Mucosa of gallbladder (tissue), 1 donor: ENCODE data around the gene VAV2. TPM values are rescaled to one million over a fixed set of nuclear protein-coding genes. Genes with fewer than 3 reads are reported as not detected.

ENCODE experiments used
- DNase-seq: peaks from one replicate; pipeline ENCODE4 v3.0.0-alpha.2; 2020; ENCODE audit warnings: low spot score
- total RNA-seq: library from RNA; stranded (reverse); gene quantifications from one replicate; pipeline ENCODE4 v1.2.1, GENCODE V29; 2021
- donor health status: DM: no; HTN: no; CAD: no.

The VAV2 gene
- total RNA-seq, 1 donor from 2014 or later, result 64.4 TPM

DNA sequence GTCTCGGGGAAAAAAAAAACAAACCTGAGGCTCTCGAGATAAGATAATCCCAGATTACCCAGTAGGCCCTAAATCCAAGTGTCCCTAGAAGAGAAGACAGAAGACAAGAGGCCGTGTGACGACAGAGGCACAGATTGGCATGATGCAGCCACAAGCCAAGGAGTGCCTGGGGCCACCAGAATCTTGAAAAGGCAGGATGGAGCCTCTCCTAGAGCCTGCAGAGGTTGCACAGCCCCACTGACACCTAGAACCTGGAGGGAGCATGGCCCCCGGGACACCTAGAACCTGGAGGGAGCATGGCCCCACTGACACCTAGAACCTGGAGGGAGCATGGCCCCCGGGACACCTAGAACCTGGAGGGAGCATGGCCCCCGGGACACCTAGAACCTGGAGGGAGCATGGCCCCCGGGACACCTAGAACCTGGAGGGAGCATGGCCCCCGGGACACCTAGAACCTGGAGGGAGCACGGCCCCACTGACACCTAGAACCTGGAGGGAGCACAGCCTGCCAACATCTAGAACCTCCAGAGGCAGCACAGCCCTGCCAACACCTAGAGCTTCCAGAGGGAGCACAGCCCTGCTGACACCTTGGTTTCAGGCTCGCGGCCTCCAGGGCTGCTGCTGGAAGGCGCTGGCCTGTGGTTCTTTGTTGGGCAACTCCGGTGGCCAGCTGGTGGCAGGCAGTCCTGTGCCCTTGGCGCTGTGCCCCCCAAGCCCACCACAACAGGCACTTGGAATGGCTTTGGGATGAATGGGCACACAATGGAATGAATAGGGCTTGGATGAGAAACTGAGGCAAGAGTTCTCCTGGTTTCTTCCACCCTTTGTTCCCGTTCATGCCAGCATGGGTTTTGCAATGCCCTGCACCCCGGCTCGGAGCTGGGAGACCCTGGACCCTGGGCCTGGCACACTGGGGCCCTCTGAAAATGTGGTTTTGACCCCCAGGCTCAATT is 39.2 kb downstream of the VAV2 start:
- no peak for DNase-seq

DNA sequence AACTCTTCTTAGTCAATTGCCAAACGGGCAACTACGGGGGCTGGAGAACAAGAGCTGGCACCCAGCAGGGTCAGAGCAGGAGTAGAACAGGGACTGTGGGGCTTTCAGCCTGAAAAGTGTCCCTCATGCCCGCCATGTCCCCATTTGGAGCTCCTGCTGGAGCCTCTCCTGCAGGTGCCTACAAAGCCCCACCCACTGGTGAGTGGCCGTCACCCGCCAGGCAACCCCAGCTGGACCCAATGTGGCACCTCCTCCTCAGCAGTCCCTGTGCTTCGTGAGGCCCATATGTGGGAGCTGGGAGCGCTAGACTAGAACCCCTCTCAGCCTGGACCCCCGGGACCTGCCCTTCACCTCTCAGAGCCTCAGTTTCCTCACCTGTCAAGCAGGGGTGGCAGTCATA is 40.9 kb downstream of the VAV2 start:
- DNase-seq, result no peak

DNA sequence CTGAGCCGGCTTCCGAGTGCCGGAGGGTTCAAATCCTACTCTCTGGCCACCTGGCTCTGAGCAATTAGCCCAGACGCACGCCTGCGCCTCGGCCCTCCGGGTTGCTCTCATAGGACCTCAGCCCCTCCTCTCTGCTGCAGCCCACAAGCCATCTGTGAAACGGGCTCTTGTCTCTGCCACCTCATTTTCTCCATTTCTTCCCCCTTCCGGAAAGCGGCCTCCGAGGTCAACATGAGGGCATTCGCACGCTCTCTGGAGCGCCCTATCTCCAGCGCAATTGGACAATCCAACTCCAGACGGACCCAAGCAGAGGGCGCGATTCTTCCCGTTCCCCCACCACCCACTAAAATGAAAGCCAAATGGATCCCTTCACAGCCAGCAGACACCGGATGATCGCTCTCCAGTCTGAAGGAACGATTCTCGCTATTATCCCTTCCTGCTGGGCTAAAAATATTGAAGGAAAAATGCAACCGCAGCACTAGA is 41.5 kb downstream of the VAV2 start:
- no peak for DNase-seq

DNA sequence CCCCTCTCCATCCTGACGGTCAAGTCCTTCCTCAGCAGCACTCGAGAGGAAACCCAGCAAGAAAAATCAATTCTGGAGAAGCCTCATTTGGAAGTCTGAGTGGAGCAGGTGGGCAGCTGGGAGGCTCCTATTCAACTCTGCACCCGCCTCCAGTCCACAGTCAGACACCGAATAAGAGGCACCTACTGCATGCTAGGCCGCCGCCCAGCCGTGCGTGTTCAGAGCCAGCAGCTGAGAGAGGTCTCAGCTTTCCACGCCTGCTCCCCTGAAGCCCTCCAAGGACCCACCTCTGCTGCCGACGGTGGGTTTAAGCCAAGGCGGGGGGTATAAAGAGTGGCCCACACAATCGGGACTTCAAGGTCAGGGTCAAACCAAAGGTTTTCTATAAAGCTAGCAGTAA is 41.9 kb downstream of the VAV2 start:
- DNase-seq, result no peak

DNA sequence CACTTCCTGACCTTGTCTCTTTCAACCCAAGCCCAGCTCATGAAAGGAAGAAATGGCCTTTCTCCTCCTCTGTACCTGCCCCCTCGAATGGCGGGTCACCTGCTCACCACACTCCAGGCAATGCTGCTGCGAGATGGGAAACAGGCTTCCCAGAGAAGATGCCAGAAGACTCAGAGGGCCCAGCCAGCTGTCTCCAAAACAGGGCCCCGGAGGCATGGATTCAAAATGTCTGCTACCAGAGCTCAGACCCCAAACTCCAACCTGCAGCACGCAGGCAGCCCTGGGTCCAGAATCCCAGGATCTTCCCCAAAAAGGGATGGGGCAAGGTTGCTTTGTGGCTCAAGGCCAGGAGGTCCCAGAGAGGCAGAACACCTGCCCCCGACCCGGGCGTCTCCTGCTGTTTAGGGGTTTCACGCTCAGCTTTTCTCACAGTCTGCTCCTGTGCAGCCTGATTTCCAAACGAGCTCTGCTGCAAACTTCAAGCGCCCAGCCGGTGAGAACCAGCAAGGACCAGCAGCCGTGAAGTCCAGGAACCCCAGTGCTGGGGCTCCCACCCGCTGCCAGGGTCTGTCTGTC is 42.5 kb downstream of the VAV2 start:
- no peak for DNase-seq

DNA sequence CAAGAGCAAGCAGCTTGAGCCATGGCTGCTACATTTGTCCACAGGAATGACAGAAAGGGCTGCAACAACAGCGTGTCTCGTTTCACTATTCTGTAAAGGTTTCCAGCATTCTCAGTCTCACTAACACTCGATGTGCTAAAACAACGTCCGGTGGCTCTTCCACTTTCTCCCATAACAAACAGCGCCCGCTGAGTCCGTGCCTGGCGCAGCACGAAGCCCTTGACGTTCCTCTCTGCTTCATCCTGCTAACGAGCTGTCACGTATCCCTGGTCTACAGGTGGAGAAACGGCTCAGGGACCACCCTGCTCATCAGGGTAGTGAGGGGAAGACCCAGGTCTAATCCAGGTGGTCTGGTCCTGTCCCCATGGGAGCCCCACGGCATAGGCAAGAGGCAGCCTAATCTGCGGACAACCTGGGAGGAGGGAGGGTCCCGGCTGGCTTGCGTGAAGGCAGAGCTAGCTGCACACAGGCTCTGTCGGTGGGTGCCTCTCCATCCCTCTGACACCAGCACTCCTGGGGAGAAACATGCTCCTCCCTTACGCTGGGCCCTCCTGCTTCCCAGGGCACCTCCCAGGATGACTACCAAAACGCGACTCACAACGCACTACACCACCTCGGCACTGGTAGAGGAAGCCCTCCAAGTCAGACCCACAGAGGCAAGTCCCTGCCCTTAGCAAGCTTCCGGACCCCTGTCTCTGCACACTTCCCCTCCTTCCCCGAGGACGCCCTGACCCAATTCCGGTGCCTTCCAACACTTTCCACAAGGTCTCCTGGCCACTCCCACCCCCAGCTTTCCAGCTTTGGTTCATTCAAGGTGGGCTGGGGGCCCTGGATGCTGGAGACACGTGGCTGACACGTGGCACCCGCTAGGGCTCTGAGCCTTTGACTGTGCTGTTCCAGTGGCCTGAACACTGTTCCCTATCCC is 43.3 kb downstream of the VAV2 start:
- no peak for DNase-seq

DNA sequence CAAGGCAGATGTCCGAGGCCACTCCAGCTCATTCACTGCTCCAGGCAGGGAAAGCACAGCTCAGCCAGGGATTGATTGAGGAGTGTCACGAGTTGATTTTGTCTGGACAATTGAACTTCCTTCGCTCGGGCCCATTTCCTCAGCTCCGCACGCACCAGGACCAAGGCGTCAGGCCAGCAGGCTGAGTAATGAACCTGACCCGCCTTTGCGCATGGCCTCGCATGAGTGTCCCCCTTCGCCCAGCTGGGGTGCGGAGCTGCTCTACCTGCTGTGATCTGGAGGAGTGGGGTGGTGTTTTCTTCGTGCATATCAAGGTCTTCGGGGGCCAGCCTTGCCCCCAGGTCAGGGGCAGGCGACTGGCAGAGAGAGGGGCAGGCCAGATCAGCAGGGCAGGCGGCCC is 44.0 kb downstream of the VAV2 start:
- peak; percentile 62 for DNase-seq

DNA sequence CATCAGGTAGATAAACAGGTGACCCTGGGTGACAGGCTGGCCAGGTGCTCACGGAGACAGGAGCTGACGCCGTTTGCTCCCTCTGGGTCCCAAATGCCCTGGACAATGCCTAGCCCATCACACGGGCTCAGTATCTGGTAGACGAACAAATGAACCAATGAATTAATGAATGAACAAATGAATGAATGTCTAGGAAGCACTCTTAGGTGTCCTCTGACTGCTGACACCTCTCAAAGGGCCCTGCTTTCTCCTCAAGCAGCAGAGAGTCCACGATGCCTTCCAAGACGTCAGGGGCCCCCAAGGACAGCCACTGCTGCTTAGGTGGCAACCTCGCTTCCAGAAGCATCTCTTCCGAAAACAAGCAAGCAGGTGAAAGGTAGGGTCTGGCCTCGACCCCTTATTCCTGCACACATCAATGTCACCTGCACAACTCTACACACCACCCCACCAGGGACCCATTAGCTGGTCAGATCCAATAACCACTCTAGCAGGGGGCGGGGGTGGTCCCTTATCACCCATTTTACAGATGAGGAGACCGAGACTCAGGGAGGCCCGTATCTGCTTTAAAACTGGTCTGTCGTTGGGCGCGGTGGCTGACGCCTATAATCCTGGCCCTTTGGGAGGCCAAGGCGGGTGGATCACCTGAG is 45.2 kb downstream of the VAV2 start:
- DNase-seq, result no peak

DNA sequence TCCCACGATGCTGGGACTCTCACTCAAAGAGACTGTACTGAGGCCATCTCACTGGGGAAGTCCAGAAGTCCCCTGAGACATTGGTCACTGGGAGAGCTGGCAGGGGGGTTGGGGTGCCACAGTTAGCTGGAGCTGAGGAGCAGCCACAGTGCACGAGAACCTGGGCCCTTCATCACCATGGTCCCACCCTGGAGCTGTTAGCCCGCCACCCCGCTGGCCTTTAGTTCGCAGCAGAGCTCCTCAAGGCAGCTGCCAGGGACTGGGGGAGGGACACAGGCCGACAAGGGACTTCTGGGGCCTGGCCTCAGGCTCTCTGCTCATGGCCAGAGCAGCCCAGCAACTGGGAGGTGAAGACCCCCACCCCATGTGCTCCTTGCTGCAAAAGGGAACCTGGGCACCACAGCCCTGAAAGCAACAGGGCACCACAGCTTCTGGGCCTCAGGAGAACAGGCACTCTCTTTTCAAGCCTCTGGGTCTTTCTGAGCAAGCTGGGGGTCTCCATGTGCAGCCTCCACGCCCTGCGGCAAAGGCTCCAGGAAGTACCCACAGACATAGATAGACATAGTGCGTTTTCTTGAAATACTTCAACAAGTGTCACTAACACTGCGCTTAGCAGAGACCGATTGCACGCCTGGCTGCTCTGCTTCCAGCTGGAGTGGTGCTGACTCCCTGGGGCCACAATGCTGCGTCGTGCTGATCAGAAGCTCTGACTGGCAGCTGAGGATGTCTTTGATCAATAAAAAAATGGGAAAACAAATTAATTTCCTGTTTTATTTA is 46.0 kb downstream of the VAV2 start:
- no peak for DNase-seq

DNA sequence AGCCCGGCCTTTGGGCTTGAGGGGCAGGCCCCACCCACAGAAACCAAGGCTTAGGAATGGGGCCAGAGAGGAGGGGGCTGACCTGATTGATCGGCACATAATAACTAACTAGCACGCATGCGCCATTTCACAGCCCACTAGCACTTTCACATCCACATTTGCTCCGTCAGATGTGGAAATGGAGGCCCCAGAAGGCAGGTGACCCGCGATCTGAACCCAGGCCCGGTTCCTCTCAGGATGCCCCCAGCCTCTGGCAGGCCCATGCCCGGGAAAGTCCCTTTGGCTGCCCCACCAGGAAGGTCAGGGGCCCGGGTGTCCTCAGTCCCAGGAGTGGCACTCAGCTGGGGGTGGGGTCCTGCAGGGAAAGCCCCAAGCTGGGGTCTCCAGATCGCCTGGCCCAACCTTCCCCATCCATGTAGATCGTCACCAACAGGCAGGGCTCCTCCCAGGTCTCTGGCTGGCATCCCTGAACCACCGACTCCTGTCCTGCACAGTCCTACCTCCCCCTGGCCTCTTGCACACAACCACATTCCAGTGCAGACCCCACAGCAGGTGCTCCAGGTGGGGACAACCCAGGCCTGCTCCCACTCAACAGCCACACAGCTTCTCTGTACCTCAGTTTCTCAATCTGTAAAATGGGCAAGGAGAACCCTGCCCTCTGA is 46.7 kb downstream of the VAV2 start:
- no peak for DNase-seq

DNA sequence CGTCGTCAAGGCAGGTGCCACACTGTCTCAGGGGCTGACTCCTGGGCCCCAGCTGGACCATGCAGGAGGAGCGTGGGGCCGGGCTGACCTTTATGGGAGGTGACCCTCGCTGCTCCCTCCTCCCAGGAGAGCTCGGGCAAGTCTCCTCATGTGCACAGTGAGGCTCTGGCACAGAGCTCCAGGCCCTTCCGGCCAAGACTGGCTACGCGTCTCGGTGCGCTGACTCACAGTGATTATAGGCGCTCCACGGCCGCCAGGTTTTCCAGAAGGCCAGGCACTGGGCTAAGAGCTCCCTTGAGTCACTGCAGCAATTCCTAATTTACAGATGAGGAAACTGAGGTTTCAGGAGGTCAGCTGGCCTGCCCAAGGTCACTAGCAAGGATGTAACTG is 47.4 kb downstream of the VAV2 start:
- DNase-seq, result peak; percentile 72

DNA sequence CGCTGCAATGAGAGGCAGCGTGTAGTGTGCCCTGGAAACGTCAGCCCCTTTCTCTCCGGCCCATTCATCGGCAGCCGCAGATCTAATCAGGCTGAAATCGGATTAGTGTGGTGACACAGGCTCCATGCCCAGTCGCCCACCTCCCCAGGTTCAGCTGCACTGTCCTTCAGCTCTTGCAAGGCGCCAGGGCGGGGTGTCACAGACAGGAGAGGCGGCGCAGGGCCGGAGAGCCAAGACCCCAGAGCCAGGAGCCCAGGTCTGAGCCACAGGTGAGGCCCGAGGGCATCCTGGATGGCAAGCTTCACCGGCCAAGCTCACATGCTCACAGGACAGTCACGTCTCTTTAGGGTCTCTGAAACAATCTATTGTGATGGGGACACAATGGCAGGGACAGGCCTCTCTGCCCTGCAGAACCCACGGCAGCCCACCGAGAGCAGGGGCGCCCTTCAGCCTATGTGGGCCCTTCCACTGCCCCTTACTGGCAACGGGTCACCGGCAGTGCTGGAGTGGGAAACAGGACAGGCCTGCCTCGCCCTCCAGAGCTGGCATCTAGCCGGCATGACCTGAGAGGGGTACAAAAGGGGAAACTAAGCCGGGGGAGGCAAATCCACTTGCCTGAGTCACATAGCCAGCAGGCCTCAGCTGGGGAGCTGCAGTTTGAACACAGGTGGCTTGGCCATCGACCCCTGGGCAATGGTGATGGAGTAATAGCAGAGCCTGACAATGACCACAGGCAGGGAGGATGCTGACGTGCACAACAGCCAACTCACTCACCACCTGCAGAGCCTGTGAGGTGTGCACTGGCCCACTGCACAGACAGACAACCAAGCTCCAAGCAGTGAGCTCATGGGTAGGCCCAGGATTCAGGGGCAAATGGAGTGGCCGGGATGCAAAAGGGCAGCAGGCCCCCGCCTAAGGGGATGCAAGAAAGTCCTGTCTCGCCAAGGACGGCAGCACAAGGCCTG is 48.1 kb downstream of the VAV2 start:
- DNase-seq, result no peak

DNA sequence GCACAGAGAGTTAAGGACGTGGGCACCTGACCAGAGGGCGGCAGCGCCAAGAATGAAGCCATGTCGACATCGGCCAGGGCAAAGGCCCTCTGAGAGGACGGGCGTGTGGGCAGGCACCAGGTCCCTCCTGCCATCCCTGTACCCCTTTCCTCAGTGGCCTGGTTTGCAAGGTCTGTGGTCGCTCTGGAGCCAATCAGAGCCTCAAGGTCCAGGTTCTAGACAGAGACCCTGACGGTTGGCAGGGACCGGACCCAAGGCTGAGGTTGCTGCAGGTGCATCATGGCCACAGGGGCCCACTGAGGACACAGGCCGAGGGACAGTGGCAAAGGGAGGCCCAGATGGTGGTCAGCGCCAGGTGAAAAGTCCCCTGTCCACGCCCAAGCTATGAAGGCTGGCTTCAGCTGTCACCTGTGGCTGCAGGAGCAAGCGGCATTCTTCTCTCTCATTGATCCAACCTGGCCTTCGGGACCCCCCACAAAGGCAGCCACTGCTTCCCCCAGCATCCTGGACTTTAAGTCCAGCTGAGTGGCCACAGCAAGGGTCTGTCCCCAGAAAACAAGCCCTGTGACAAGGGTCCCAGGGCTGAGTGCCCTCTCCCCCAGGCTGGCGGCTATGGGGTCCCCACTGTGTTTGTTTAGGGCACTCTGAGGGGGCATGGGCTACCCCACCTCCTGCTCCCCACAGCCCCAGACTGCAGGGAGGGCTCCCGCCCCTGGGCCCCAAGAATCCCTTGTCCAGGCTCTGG is 48.9 kb downstream of the VAV2 start:
- DNase-seq, result no peak

DNA sequence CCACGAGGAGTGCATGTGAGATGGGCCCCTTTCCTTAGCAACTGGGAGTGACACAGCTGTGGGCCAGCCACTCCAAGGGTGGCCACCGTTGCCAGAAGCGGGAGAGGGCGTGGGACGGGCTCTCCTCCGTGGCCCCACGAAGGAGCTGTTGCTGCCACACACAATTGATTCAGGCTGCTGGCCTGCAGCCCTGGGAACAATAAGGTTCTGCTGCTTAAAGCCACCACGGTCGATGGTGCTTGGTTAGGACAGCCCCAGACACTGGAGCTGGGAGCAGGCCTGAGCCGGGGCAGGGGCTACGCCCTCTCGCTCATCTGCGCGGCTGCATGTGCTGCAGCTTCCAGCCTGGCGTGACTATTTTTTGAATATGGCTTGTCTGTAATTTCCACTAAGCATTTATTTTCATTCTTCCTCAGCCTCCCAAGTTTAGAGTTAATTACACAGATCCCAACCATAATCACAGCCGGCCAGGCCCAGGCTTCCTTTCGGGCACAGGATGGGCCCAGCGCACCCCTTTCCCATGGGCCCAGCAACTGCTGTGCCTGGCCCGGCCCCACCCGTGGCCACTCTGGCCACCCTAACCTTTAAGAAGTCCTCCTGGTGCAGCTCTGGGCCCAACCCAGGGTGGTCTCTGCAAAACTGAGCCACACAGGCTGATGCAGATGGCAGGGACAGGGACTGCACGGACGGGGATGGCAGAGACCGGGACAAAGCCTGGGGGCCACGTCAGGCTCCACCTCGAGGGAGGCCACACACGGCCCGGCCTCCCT is 49.7 kb downstream of the VAV2 start:
- peak; percentile 66 for DNase-seq

DNA sequence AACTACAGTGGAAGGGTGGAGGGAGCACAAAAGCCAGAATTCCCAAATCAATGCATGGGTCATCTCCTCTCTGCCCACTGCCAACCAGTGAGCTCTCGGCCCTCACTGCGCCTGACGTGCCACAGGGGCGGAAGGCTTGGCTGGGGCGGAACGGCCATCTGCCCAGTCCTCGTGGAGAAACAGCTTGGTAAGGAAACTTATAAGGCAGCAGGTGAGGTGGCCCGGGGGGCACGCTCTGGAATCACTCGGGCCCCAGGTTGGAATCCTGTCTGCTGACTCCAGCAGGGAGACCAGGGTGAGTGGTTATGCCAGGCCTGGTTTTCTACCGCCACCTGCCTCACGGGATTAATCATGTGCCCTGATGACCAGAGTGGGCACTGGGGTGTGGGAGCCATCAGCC is 52.3 kb downstream of the VAV2 start:
- no peak for DNase-seq

DNA sequence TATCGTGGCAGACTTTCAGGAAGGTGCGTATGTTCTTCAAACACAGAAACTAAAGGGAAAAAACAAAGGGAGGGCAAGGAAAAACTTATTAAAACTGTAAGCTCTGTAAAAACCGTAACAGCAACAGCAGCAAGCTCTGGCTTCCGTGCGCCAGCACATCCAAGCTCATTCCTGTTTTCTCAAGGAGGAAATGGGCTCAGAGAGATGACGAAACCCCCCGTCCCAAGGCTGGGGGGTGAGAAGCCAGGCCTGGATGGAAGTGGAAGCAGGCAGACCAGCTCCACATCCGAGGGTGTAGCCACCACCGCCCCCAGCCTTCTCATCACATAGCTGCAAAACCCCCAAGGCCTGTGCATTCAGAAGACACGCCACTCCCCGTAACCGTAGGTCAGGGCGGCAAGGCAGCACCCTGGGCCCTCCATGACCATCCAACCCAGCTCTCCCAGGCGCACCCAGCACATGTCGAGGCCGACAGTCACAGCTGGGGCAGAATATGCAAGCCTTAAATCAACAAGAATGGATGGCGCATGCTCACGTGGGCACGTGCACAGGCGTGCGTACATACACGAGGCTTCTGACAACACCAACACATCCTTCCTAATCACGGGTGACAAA is 52.8 kb downstream of the VAV2 start:
- no peak for DNase-seq

DNA sequence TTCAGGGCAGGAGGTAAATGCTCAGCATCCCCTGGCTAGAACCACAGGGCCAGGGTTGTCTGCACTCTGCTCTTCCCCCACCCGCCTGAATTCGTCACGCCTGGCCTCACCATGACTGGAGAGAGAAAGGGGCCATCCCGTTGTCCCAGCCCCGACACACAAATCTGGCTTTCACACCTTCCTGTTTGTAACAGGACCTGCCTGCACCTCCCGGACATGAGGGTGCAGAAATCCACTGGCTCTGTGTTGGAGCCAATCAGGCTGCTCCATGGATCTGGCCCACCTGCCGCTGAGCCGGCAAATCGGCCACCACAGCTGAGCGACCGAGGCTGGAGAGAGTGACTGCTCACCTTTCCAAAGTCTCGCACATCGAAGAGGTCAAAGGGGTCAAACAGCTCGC is 53.4 kb downstream of the VAV2 start:
- no peak for DNase-seq
